ENCODE results near the gene PKD1.
"Not testable (repeated sequence)": the region's sequence is repeated elsewhere in the genome, so short reads cannot be mapped to it uniquely, and the experiment has no call there.

DNA sequence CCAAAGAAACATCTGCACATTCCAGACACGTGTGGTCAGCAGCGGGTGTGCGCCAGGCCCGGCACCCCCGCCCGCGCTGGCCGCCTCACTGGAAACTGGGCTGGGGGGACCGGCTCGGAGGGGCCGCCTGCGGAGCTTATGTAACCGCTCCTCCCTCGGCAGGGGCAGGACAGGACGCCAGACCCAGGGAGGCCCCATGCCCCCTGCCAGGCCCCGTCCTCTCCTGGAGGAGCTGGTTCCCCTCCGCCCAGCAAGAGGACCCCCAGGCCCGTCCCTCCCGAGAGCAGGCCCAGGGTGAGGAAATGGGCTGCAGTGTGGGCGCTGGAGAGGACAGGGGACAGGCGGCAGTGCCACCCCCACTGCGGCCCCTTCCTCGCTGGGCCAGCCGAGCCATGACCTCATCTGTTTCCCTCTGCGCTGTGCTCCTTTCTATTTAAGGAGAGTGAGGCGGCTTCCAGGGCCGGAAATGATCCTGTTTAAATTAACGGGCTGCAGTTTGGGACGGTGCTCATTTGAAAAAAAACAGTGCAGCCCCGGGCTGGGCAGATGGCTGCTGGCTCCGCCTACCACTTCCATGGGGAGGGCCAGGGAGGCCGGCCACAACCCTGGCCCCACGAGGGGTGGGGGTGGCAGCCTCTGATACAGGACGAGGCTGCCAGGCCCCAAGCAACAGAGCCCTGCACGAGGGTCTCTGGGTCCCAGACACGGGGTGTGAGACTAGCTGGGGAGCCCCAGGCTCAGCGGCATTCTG is 10.8 kb downstream of the PKD1 start:
- TF ChIP-seq BHLHE40 (IDR thresholded peaks at IDR 0.05; ENCODE audit: borderline replicate concordance); SP1 (IDR thresholded peaks at IDR 0.05); FOXK2 (IDR thresholded peaks at IDR 0.05); CTBP1 (IDR thresholded peaks at IDR 0.05; ENCODE audit: borderline replicate concordance); SUZ12 (IDR thresholded peaks at IDR 0.05); ELF4 (IDR thresholded peaks at IDR 0.05); FOXA1 (IDR thresholded peaks at IDR 0.05): not testable (repeated sequence)
- TF ChIP-seq FOXM1 (IDR thresholded peaks at IDR 0.05; ENCODE audit: borderline replicate concordance) (peak; percentile 91), HDGF (IDR thresholded peaks at IDR 0.05; ENCODE audit: borderline replicate concordance) (peak; percentile 88; the same call in 1 of the 2 replicates)
